Ishikawa (cell line): ENCODE results near the gene TMCO2.

ENCODE experiments used
- CEBPB ChIP-seq: IDR thresholded peaks from 2 replicates; pipeline ENCODE4 v1.6.1; 2012
- EP300 ChIP-seq: IDR thresholded peaks from 2 replicates; pipeline ENCODE4 v1.6.1; 2012; ENCODE audit warnings: borderline replicate concordance
- MAX ChIP-seq: IDR thresholded peaks from 2 replicates; pipeline ENCODE4 v1.6.1; 2012

- TF ChIP-seq MAX: no peak
- no peak for TF ChIP-seq EP300
- TF ChIP-seq CEBPB: no peak
Measured at GRCh38 chr1:40300249-40300567, 52.5 kb downstream of the TMCO2 start.
